Astrocyte of the cerebellum (primary cell): ENCODE results near the gene SGCD.

ENCODE experiments used
- DNase-seq: peaks from one replicate; pipeline ENCODE4 v3.0.0-alpha.2; 2011; ENCODE audit warnings: low read depth
- H3K4me3 ChIP-seq: 2 replicates; pipeline ENCODE4 v1.5.1; 2011; ENCODE audit warnings: mild to moderate bottlenecking, low read depth, low read length, moderate library complexity
- CTCF ChIP-seq: IDR thresholded peaks from 2 replicates; pipeline ENCODE4 v1.5.1; 2012; ENCODE audit warnings: low read length, low read depth, moderate library complexity, mild to moderate bottlenecking; ENCODE audit errors: missing control alignments
- in situ Hi-C: cut with HindIII; loops from 2 replicates; pipeline ENCODE4 v1.10.0; 2017; ENCODE audit warnings: low sequenced_read_pairs

SGCD gene

GRCh38 chr5:156401804-156402203 is 74.8 kb downstream of the SGCD start:
- in situ Hi-C loops = no loop called here
- H3K4me3 ChIP-seq = no peak overlapping the region
- TF ChIP-seq CTCF = no peak
- DNase-seq = no peak

GRCh38 chr5:156402387-156402921 is 75.5 kb downstream of the SGCD start:
- in situ Hi-C loops = no loop called here
- no peak for DNase-seq
- TF ChIP-seq CTCF = no peak
- H3K4me3 ChIP-seq = no peak overlapping the region

GRCh38 chr5:156405988-156406387 is 79.0 kb downstream of the SGCD start:
- in situ Hi-C loops = no loop called here
- no peak for DNase-seq

GRCh38 chr5:156407251-156407650 is 80.3 kb downstream of the SGCD start:
- no peak overlapping the region for H3K4me3 ChIP-seq
- TF ChIP-seq CTCF = no peak
- no peak for DNase-seq
- in situ Hi-C loops = no loop called here

More at GRCh38 chr5:156405988-156406387, 79.0 kb downstream of the SGCD start:
- no peak overlapping the region for H3K4me3 ChIP-seq
- no peak for TF ChIP-seq CTCF

GRCh38 chr5:156409834-156410233 is 82.9 kb downstream of the SGCD start:
- DNase-seq = no peak
- no peak for TF ChIP-seq CTCF
- in situ Hi-C loops = no loop called here
- H3K4me3 ChIP-seq = no peak overlapping the region

- peak; percentile 19 for DNase-seq
- no peak for TF ChIP-seq CTCF
- in situ Hi-C loops = no loop called here
- H3K4me3 ChIP-seq = no peak overlapping the region
Measured at GRCh38 chr5:156411185-156411613, 84.2 kb downstream of the SGCD start.
